Left kidney (tissue), 2 donors: ENCODE results near the gene EEFSEC. TPM values are rescaled to one million over a fixed set of nuclear protein-coding genes. Genes with fewer than 3 reads are reported as not detected.

Experiments used
- DNase-seq: peaks from one replicate; pipeline ENCODE4 v3.0.0-alpha.2; 2013
- polyA plus RNA-seq: library from polyadenylated mRNA; unstranded; fragments of 120-200 nt; gene quantifications from one replicate; pipeline ENCODE4 v1.2.1, GENCODE V29; 2013; ENCODE audit not compliant: insufficient read length

The EEFSEC gene
- polyA plus RNA-seq, 1 donor: 22.9 TPM

DNA sequence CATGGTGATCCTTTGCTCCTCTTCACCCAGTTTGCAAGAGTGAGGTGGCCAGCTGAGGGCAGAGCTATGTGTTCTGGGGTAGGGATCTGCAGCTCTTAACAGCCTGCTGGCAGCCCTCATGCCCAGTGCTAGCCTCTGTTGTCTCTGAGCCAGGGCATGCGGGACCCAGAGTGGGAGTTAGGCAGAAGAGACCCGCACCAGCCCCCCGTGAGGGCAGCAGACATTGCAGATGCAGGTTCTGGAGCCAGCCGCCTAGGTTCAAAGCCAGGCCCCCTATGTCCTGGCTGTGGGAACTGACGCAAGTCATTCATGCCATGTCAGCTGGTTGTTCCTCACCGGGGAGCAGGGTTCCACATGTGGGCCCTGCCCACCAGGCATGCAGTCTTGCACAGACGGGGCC lies 238.7 kb downstream of the EEFSEC start:
- no peak for DNase-seq

DNA sequence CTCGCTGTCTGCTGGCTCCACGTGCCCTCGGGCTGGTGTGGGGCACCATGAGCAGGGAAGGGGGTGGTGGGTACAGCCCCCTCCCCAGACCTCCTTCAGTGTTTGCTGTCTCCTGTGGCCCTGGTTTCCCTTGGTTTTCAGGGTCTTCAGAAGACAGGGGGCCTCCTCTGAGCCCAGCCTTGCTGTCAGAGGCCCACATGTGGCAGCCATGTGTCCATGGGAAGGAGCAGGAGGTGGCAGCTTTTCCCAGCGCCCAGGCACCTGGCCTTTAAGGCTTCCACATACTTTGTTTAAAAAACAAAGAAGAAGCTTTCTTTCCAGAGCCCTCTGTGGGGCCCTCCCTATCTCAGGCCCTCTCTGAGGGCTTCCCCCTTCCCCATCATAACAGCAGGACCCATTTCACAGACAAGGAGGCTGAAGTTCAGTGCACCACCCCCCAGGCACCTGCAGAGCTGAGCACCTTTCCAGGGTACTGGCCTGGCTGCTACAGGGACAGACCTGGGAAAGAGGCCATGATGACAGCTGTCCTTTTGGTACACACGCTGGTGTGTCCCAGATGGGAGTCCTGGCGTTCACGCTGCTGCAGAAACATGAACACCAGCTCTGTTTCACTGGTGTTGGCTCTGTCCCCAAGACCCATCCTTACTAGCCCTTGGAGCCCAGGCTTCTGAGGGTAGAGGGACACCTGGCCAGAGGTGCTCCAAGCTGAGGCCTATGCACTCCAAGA lies 239.7 kb downstream of the EEFSEC start:
- no peak for DNase-seq

DNA sequence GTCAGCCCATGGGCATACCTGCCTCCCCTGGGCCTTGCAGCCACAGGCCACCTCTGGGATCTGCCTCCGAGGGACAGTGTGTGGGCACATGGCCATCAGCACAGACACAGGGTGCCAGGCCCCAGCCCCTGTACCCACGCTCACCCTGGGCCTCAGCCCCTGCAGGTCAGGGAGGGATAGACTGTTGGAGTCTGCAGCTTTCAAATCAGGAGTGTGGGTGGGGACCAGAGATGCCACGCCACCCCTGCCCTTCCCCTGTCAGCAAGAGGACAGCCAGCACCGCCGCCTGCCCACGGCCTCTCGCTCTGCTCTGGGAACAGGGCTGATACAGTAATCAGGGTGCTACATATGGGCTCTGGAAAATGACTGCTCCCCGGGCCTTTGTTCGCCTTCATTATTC lies 240.8 kb downstream of the EEFSEC start:
- no peak for DNase-seq

DNA sequence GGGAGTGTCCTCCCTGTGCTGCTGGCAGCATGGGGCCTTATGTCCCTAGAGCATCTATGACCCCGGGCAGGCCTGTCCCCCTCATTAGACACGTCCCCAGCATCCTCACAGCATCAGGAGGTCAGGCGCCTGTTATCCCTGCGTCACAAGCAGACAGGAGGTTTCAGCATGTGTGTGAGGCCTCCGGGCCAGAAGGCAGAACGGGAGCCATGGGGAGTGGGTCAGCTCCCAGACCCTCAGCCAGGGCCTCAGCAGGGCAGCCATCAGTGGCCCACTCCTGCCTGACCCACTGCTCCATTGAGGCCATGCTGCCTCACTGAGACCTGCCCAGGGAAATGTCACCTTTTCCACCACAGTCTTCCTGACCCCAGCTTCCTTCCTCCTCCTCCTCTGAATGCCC lies 241.8 kb downstream of the EEFSEC start:
- no peak for DNase-seq

DNA sequence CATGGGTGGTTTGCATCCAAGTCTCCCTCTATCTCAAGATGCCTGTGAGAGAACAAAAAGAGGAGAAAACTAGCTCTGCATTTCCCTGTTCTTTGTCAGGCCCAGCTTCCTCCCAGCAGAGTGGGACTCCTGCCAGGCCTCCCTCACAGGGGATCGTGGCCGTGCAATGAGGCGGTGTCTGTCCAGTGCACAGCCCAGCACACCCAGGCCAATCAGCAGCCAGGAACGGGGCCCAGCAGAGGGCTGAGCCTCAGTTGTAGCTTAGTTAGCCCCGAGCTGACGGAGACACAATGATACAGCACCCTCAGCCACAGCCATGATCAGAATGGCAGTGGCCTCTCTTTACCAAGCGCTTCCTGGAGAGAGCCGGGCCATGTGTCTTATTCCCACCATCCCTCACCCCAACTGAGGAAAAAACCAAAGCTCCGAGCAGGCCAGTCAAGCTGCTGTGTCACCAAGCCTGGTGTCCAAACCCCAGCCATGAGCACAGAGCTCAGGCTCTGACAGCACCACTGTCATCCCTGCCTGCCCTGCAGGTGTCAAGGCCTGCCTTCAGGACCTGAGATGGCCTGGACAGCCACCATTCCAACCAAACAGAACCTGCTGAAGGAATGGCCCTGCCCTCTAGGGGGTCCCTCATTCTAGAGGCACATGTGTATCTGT lies 242.3 kb downstream of the EEFSEC start:
- no peak for DNase-seq

DNA sequence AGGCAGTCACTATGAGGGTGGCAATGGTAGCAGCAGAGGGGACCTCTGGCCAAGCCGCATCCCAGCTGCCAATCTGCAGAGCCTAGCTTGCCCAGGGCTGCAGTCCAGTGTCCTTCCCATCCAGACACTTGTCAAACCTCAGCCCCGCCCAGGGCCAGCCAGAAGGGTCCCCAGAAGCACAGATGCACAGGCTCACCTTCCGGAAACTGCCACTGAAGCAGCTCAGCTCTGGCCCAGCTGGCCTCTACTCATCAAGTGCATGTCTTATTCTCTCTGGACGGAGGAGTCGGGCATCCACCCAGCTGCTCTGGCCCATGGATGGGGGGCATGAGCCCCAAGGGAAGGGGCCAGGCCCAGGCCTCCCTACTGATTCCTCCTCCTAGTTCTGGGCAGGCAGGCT lies 244.2 kb downstream of the EEFSEC start:
- DNase-seq: no peak

DNA sequence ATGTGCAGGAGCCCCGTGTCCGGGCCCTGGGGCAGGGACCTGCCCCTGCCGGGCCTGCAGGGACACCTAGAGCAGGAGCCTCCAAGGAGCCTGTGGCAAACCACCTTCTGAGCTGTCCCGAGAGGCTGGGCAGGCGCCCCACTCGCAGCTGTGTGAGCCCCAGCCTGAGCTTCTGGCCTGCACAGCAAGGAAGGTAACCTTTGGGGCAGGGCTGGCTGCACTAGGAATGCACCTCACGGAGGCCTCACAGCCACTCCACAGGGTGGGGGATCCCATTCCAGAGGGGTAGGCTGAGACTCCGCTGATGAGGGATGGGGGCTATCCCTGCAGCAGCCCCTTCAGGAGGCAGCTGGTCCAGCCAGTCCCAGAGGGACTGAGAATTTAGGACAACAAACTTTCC lies 245.3 kb downstream of the EEFSEC start:
- no peak for DNase-seq

DNA sequence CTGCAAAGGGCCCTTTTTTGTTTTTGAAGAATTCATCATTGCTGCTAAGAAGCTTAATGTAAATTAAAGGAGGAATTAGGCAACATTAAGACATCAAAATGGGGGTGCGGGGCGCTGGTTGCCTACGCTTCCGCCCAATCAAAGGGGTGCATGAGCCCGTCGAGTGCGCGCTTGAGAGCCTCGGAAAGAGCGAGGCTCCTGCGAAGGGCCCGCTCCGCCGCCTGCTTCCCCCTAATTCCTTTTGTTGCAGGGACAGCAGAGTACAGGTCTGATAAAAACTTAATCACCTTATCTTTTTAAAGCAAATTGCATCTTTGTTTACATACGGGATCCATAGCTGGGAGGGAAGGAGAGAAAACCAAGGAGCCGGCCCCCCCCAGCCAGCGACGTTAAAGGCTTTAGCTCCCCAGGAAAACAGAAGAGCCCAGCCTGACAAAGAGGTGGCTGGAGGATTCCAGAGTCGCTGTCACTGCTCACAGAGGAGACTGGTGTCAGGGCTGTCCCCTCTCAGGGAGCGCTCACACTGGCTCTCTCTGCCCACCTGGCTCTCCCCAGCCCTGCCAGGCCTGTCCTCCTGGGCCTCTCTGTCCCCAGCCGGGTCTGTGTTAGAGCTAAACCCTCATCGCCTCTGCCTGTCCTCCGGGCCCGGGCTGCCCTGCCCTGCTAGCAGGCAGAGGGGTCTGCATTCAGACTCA lies 246.1 kb downstream of the EEFSEC start:
- no peak for DNase-seq

DNA sequence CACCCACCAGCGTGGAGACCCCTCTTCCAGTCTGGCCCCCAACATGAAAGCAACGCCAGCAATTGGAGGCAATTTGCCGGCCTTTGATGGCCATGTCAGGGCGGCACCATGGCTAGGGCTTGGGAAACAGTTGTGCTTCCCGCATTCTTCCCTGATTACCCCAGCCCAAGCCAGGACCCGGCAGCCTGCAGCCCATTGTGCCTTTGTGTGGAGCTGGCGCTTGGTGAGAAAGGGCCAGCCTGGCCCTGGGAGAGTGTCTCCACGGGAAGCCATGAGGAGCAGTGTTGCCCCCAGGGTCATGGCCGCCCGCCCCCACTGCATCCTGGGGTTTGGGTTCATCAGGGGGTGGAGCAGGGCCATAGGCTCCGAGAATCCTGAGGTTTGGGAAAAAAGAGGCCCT lies 247.4 kb downstream of the EEFSEC start:
- DNase-seq: no peak

DNA sequence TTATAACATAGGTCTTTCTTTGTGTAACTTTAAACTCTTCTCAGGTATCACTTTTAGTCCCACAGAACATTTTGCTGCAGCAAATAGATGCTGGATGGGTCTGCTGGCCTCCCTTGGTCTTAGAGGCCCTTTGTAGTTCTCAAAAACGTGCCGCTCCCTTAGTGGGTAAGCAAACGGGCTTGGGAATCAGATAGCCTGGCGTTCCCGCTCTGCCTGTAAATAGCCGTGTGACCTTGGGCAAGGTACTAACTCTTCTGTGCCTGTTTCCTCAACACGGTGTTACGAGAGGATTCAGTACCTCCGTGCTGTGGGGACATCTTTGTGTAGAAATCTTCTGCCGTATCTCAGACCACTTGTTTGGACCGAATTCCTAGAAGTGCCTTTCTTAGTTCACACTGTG lies 249.0 kb downstream of the EEFSEC start:
- no peak for DNase-seq

DNA sequence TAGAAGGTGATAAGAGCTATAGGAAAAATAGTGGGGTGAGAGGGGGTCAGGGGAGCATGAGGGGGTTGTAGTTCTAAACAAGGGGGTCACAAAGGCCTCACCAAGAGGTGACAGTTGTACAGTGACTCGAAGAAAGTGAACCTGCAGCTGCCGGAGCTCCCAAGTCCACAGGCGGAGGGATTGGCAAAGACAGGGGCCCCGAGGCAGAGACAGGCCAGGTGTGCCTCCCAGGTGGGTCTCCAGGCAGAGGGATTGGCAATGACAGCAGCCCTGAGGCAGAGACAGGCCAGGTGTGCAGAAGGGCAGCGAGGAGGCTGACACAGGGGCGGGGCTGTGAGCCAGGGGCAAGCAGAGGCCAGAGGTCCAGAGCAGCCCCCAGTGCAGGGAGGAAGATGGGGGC lies 249.7 kb downstream of the EEFSEC start:
- DNase-seq: no peak

DNA sequence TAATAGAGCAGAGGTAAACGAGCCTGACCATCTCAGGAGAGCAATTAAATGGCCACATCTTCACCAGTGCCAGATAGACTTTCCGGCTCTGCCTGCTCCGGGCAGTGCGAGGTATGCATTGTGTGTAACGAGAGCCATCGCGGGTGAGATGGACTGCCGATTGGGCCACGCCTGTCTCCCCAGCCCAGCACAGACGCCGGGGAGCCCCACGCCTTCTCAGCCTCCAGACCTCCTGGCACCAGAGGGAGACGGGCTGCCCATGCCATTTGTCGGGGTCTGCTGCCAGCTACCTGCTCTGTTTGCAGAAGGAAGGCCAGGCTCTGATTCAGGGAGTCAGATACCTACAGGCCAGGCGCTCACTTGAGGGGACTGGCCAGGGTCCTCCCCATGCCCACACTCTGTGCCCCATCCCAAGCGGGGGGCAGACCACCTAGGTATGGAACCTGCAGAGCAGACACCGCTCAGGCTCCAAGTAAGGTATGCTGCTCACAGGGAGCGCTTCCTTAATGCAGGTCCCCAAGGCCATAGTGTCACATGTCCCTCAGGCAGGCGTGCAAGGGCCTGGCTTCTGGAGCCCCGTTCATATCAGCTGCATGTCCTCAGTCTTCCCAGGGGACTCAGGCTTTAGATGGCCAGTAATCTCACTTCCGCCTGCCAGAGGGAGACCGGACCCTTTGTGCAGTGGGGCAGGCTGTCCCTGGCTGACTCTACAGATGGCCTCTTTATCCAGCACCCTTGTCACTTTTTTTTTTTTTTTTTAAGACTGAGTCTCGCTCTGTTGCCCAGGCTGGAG lies 251.2 kb downstream of the EEFSEC start:
- no peak for DNase-seq

DNA sequence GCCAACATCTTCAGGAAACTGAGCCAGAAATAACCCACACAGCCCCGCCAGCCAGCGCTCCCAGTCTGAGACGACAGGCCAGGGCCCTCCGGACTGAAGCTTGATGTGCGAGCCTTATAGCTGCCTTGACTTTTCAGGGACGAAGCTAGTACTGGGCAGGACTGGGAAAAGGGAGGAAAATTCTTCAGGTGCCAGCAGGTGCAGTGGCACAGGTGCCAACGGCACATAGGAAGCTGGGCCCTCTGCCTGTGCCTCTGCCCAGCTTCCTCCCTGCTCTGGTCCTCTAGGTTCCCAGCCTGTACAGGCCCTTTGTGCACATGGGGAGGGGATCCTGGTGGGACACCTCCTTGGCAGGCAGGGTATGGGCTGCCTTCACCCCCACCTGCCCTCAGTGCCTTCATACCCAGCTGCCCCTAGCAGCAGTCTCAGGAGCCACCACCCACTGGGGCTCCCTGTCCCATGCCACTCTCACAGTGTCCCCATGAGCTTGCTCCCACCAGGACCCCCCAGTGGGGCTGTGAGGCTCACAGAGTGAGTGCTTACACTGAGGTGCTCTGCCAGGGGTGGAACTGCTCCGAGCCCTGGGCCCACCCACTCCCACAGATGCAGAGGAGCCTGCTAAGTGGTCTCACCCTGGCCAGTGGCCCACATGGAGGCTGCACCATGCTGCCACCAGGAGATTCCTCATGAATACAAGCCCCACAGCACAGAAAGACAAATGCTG lies 252.4 kb downstream of the EEFSEC start:
- DNase-seq: no peak

DNA sequence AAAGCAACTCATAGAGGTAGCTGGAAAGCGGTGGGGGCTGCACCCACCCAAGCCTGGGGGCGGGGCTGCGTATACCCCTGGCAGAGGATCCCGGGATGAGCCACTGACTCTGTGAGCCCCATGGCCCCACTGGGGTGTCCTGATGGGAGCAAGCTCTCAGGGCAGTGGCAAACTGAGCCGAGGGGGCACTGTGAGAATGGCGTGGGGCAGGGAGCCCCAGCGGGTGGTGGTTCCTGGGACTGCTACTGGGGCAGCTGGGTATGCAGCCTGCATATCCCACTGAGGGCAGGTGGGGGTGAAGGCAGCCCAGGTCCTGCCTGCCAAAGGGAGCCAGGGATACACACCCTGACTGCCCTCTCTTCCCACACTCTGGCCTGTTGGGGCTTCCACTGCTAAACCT lies 254.0 kb downstream of the EEFSEC start:
- DNase-seq: no peak

DNA sequence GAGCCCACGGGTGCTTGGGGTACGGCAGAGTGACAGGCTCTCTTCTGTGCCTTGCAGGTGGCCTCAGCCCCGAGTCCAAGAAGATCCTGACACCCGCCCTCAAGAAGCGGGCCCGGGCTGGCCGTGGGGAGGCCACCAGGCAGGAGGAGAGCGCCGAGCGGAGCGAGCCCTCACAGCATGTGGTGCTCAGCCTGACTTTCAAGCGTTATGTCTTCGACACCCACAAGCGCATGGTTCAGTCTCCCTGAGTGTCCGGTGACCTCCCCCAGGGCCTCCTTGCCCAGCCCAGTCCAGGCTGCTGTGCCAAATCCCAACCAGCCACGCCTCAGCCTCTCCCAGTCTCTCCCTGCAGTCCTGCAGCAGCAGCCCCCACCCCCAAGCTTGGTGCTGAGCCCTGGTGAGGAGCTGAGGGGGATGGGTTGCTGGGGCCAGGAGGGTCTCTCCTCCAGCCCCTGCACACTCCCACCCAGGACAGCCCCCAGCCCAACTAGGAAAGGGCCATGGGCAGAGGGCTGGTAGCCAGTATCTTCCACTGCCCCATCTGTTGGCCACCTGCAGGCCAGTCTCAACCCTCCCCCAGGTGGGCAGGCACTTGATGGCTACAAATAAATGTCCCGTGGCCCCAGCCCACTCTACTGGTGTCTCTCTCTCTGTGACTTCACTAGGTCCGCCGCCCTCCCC lies 254.9 kb downstream of the EEFSEC start:
- no peak for DNase-seq

DNA sequence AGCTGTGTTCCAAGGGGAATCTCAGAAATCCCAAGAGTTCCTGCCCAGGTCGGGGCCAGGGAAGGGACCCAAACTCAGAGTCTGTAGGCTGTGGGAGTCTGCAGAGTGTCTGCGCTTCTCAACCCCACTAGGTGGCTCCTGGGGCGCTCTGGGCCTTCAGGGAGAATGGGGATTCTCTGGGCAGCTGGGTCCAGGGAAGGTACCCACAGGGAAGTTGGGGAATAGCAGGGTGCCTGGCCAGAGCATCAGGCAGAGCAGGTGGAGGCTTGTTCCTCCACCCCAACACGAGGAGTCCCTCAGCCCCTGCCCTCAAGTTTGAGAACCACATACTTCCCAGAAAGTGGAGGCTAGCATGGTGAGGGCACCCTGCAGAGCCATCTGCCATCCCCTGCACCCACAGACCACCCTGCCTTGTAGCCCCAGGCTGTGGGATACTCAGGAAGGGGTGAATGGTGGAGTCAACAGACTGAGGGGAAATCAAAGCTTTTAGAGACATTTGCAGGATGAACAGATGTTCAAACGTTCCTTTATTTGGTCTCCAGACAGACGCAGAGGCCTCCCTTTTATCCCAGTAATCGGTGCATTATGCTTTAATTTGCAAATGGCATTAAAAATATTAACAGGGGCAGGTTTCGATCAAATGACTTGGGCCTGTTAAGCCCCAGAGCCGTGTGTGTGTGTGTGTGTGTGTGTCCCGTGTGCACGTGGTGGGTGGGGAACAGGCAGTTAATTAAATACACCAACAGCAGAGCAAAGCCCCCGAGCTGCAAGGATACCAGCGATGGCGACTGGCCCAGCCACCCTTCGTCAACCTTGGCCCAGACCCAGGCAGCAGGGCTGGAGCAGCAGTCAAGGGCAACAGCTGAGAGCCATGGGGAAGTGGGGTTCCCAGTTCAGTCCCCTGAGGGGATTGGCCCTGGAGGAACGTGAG lies 255.7 kb downstream of the EEFSEC start:
- no peak for DNase-seq

DNA sequence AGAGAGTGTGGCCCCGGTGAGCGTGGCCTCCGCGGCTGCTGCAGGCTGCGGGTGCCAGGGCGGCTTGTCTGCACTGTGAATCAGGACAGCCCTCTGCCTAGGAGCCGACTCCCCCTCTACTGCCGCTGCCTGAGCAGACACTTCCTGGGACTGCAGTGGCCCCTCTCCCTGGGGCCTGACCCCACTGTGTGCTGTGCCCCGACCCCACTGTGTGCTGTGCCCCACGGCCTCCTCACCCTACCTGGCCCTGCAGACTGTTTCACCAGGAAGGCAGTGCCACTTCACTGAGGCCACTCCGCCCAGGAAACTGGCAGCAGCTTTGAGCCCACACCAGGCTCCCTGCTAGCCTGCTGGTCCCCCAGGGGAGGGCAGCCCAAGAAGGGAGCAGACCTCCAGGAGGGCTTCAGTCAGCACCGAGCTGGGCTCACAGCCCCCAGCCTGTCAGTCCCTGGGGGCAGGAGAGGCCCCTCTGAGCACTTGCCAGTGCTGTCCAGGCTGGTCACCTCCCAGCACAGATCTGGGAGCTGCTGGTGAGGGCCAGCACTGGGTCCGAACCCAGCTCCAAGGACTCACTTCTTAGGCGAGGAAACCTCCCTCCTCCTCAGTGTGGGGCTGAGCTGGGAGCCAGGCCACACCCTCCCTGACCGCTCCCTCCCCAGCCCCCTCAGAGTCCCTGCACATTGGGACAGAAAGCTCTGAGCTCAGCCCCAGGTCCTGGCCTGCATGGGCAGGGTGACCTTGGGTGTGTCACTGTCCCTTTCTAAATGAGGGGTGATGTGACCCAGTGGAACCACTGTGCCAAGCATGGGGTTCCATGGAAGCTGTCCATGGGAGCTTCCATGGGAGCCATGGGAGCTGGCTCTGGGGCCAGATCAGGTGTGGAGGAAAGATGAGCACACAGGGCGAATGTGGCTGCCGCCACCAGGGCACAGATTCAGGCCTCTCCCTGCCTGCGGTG lies 256.6 kb downstream of the EEFSEC start:
- DNase-seq: no peak

DNA sequence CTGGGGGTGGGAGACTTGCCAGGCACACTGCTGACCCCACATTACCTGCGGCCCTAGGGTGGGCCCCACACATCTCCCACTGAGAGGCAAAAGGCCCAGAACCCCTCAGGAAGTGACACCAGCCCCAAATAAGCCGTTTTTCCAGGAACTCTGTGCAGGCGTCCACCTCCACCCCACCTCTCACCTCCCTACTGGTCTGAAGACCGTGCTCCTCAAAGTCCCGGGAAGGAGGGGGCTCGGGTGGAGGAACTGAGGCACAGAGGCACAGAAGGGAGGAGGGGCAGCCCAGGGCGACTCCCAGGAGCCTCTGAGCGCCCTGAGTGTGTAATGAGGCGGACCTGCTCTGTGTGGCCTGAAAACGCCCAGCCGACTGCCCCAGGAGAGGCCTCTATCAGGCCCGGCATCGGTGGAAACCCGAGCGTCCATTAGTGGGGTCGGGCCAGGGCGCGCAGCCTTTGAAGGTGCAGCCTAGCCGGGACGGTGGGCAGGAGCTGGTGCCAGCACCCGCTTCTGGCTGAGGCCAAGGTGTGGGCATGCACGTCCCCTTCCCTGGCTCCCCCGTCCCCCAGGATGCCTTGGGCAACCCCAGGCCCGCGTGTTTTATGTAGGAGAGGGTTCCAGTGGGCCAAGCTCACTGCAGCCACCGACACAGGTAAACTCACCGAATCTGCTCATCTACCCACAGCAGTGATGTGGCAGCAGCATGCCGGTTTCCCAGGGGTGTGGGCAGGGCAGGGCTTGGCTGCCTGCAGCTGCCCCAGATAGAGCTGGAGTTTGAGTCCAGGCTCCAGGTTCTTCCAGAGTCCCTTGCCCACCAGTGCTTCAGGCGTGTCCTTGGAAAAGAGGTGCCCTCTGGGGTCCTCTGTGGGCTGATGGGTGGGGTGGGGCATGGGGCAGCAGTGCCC lies 257.6 kb downstream of the EEFSEC start:
- no peak for DNase-seq
